GM21367 (cell line): Measurements from ENCODE around the gene NEK9.
"Not testable (repeated sequence)": the region's sequence is repeated elsewhere in the genome, so short reads cannot be mapped to it uniquely, and the experiment has no call there.

ENCODE experiments used
- ATAC-seq: cut with Tn5 transposase; IDR thresholded peaks from one replicate; pipeline ENCODE4 v1.9.1; 2021; ENCODE audit not compliant: unreplicated experiment

The NEK9 gene

DNA sequence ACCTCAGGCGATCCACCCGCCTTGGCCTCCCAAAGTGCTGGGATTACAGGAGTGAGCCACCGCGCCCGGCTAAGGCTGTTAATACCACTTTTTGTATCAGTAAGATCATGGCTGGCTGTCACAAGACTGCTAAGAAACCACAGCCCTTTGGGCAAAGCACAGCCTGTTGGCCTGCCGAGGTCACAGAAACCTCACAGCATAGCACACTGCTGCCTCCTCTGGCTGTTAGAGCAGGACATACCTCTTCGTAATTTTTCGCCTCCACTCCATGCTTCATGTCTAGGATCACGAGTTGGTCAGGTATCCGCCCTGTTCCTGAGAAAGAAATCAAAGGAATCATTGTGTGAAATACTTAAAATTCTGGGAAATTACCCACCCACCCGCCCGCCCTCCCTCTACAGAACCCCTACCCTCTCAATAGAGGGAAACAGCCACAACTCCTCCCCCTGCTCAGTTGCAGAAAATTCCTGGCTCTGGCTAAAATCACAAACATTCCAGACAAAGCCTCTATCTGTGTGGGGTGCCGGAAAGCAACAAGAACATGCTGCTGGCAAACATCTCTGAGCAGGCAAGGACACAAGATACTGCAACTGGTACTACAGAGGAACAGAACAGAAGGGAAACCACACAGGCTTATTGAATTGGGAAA is 20.7 kb upstream of the NEK9 start:
- no peak for ATAC-seq

DNA sequence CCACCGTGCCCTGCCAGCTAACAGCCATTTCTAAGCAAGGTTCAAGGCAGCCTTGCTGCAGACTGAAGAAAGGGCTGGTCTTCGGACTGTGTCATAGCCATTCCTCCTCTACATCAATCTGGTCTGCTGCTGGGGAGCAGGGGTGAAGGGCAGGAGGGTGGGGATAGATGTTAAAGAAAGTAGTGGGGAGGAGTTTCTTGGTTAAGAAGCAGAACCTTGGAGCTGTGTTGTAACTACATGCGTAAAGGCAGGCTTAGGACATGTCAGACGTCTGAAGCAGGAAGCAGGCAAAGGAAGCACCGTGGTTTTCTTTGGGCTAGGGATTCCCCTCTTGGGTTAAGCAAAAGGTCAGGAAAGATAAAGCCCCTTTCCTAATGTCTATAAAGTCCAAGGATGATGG is 18.1 kb upstream of the NEK9 start:
- ATAC-seq = no peak

DNA sequence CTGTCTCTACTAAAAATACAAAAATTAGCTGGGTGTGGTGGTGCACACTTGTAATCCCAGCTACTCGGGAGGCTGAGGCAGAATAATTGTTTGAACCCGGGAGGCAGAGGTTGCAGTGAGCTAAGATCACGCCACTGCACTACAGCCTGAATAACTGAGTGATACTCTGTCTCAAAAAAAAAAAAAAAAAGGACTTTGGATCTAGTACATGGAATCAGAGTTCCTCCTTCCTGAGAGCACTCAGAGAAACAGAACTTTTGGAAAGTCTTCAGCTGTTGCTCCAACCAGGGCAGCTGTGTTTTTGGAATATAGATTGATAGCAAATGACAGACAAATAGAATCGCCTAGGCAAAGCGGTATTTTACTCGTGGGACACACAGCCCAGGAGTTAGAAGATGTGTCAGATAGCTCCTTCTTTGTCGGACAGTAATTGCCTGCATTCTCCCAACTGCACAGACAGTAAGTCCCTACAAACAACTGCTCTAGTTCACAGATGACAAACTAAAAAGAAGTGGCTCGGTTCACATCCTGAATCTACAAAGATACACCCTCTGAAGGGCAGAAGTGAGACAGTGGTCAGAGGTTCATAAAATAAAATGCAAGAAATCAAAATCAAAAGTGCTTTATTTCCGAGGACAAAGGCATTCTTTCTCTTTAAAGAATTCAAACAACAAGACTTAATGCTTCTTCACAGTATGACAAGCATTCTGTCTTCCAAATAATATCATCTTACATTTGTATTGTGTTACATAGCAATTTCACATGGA is 17.1 kb upstream of the NEK9 start:
- no peak for ATAC-seq

DNA sequence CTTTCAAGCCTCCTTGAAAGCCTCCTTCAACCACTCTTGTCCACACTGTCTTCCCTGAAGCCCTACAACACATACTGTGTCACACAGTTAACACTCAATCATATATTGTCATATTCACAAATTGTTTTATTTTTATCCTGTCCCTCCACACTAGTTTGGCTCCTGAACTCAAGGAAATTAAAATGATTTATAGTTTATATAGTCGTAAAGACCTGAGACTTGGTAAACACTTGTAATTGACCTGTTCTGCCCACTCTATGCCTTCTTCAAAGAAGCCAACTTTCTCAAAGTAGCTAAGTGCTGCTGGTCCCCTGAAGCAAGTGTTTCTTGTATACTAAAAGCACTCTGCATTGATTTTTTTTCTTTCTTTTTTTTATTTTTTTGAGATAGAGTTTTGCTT is 15.6 kb upstream of the NEK9 start:
- no peak for ATAC-seq

DNA sequence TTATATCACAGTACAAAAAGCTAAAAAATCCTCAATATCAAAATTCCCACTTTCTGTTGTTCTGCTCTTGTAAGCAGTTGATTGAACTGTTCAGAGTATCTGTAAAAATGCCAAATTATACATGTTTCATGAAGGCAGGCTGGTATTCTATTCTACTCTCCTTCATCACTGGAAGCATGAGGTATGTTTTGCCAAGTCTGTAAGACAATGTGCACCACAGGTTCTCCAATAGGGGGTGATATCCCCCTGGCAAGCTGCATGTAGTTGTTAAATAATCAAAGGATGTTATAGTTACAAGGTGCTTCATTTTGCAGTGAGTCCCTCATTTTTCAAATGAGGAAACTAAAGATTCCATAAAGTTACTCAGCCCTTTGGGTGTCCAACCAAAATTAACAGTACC is 15.1 kb upstream of the NEK9 start:
- ATAC-seq = no peak

DNA sequence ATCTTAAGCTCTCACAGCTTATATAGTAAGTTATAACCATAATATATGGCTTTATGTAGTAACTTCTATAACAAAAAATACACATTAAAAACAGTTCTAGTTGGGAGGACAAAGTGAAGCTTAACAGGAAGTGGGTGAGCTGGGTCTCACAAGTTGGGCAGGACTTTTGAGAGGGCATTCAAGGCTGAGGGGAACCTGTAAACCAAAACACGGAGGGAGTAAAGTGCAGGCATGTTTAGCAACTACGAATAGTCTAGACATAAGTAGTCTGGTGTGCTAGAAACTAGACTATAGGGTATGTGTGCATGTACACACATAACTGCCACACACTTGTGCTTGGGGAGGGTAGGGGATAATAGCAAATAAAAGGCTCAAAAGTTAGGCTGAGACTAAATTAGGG is 14.2 kb upstream of the NEK9 start:
- ATAC-seq = no peak

DNA sequence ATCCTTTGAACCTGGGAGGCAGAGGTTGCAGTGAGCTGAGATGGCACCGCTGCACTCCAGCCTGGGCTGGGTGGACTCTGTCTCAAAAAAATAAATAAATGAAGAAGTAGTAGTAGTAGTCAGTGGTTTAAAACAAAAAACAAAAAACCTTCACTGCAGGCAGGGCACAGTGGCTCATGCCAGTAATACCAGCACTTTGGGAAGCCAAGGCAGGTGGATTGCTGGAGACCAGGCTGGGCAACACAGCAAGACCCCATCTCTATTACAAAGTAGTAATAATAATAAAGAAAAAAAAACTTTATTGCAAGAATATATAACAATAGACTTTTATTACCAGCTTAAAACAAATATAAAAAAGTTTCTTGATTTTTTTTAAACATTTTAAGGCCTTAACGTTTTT is 13.8 kb upstream of the NEK9 start:
- no peak for ATAC-seq

DNA sequence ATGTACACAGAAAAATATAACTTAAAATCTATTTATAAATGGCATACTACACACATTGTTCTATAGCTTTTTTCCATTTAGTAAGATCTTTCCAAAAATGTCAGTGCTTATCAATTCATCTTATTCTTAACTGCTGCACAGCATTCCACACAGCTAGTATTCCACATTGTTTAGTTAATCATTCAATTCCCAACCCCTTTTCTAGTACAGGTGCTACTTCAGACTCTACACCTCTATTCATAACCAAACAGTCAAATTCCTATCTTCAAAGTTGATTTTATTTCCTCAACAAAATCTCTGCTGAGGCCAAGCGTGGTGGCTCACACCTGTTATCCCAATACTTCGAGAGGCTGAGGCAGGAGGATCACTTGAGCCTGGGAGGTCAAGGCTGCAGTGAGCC is 12.3 kb upstream of the NEK9 start:
- no peak for ATAC-seq

DNA sequence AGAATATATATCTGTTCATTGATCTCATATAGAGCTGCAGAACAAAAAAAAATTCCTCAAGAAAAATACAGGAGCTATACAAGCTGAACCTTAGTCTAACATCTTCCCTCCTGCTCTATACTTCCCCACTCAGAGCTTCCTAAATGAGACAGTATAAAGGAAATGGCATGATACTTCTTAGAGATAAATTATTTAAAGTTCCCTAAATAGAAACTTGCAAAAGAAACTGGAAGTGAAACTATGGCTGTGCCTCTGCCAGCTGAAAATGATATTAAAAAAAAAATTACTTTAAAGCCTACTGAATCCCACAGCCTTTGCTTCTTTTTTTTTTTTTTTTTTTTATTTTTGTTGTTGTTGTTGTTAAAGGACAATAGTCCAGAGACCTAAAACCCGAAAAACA is 11.6 kb upstream of the NEK9 start:
- ATAC-seq = no peak

DNA sequence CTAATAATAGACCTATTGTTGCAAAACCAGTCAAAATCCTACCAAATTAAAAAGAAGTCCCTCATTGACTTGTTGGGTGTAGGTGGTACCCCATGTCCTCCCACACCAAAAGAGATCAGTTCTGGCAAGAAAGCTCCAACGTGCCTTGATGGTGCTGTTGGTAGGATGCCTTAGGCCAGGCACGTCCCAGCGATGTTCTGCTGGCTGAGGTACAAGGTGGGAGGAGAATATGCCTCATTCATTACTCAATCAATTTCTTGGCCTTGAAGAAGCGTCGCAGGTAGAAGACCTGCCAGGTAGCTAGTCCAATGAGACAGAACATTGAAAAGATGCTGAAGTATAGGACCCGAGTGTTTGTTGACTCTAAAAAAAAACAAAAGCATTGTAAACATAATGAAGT is 7.8 kb upstream of the NEK9 start:
- no peak for ATAC-seq

DNA sequence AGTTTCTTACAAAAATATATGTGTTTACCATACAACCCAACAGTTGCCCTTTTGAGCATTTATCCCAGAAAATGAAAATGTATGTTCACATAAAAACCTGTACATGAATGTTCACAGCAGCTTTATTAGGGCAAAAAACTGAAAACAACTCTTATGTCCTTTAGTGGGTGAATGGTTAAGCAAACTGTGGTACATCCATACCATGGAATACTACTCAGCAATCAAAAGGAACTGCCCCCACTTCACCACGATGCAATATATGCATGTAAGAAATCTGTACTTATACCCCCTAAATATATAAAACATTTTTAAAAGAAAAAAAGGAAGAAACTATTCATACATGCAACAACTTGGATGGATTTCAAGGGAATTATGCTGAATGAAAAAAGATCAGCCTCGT is 6.7 kb upstream of the NEK9 start:
- no peak for ATAC-seq

DNA sequence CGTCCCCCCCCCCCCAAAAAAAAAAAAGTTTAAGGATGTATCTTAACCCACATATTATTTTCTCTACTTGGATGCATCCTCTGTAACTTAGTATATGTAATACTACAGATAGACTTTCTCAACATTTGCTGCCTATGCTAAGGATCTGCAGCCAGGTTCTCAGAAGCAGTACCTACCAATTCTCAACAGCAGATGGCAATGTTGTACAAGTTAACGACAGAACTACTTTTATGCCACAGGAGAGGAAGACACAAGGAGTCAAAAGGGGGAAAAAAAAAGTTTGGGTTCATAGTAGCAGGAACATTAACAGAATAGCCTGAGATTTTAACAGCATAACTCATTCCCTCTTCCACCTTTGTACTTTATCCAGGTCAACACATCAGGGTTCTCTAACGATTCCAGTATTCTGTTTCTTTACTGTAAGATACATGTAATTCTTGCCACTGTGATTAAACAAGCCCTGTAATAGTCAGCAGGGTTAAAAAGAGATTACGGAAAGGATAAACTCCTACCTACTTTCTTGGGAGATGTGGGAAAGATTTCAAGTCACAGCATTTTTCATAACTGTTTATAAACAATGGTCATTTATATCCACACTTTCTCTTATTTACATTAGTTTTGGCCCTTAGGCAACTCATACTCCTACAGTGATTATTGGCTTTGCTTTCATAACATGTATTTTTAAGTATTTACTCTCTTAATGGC is 5.7 kb upstream of the NEK9 start:
- ATAC-seq = no peak

DNA sequence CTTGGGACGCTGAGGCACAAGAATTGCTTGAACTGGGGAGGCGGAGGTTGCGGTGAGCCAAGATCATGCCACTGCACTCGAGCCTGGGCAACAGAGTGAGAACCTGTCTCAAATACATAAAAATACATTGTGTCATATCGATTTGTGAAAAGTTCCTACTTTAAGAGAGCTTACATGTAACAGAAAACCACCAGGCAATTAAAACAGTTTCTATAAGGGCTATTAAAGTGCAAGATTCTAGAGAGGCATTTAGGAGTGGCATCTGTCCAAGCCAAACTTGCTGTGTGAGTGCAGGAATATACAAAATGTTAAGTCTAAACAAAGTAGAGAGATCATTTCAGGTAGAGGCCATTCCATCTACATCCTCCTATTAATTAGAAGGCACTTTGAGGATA is 1.7 kb upstream of the NEK9 start:
- ATAC-seq = no peak

DNA sequence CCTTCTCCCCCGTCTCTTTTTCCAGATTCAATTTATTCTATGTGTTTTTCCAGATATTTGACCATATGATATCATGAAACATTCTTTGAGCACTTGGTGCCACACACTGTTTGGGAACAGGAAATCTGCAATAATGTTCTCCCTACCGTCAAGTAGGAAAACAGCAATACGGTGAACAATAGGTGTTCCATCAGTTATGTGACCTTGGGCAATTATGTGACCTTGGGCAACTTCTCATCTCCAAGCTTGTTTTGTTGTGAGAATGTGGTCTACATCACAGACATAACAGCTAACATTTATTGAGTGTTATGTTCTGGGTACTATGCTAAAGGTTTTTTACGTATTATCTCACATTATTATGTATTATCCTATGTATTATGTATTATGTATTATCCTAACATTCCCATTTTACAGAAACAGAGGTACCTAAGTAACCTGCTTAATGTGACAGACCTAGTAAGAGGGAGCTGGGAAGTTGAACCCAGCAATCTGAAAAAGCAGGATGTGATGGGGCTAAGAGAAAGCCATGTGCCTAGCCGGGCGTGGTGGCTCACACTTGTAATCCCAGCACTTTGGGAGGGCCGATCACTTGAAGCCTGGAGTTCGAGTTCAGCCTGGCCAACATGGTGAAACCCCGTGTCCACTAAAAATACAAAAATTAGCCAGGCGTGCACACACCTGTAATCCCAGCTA is 1.2 kb upstream of the NEK9 start:
- no peak for ATAC-seq

DNA sequence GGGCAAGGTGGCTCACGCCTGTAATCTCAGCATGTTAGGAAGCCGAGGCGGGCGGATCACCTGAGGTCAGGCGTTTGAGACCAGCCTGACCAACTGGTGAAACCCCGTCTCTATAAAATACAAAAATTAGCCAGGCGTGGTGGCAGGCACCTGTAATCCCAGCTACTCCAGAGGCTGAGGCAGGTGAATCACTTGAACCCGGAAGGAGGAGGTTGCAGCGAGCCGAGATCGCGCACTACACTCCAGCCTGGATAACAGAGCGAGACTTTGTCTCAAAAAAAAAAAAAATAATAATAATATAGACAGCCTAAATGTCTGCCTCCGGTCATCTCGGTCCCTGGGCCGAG is 599 bp upstream of the NEK9 start:
- not testable (repeated sequence) for ATAC-seq

DNA sequence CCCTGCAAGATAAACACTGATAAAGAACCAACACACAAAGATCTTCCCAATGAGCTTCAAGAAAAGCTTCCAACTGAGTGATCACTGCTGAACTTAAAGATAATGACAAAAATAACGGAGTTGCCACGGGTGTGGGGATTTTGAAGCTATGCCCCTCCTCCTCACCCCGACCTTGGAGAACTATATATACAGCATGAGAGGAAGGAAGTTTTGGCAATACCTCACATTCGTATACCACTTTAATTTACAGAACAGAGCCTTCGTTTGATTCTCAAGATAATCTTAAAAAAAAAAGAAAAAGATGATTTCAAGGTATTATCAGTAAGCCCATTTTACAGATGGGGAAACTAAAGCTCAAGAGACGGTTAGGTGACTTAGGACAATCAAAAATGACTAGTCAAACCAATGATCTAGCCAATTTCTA is 715 bp downstream of the NEK9 start:
- ATAC-seq = no peak

DNA sequence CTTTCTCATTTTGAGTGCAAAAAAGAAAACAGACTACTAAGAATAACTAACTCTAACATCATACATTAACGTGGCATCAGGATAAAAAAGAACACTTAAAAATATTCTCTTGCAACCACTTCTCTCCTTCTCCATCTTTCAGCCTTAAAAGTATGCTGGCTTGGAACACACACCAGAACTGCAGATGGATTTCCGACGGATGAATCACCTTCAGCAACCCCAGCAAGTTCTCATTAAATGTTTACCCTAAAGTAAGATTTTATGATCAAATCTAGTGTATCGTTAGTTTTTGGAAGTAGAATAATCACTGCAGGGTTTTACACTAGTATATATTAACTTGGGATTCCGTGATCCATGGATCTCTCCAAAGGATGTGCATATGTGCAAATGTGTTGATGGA is 1.2 kb downstream of the NEK9 start:
- ATAC-seq = no peak

DNA sequence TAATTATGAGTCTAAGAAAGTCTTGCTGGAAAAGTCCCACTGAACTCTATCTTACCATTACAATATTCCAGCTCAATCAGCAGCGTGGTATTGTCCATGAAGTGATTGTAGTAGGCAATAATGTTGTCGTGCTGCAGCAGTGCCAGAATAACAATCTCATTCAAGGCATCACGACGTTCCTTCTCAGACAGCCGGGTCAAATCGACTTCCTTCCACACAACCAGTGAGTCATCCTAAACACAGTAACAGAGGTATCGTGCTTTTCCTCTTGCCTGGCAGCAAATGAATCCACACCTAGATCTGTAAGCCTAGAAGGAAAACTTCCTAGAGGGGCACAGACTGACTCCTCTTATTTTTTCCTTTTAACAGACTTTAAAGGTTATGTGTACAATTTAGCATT is 2.9 kb downstream of the NEK9 start:
- no peak for ATAC-seq

DNA sequence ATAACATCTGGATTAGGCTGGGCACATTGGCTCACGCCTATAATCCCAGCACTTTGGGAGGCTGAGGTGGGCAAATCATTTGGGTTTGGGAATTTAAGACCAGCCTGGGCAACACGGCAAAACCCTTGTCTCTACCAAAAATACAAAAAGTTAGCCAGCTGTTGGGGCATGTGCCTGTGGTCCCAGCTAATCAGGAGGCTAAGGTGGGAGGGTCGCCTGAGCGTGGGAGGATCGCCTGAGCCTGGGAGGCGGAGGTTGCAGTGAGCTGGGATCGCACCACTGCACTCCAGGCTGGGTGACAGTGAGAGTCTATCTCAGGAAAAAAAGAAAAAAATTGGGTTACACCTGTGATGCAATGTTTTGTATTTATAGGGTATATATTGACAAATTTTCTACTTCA is 5.3 kb downstream of the NEK9 start:
- no peak for ATAC-seq

DNA sequence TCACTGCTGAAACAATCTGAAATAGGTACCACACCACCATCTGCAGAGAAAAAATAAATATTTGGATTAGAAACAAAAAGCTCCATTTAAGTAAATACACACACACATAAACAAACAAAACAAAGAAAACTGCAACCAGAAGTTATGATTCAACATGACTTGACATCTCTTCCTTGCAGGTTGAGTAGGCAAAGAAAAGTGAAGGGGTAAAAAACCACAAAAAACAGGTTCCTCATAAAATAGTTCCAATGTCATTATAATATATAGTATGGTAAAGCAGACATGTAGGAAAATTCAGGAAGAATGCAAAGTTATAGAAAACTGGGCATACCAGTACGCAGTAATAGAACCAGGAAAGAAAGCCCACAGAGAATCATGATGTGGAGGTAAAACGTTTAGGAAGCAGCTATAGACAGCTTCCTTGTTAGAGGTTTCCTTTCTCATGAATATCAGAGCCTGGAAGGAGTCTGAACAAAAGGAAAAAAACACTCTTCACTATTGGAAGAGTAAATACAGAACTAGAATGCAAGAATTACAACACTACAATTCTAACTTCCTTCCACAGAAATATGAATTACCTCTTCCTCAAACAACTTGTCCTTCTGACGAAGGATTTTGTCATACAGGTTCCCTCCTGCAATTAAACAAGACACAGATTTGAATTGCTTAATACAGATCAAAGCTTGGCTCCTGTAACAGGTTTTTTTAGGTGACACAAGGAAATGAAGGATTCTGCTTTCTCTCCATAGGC is 6.1 kb downstream of the NEK9 start:
- no peak for ATAC-seq

DNA sequence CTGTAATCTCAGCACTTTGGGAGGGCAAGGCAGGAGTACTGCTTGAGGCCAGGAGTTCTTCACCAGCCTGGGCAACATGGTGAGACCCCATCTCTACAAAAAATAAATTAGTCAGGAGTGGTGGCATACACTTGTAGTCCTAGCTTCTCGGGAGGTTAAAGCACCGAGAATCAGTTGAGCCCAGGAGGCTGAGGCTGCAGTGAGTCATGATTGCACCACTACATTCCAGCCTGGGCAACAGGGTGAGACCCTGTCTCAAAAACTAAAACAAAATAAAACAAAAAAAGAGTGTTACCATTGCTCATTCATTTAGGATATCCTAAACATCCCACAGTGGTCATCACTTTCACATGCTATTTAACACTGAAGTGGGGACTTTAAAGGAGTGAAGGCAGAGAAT is 7.8 kb downstream of the NEK9 start:
- ATAC-seq = no peak
